Measurements from ENCODE around the gene PRR18. TPM values are rescaled to one million over a fixed set of nuclear protein-coding genes. Genes with fewer than 3 reads are reported as not detected.

Gene PRR18
- total and polyA plus RNA-seq, 2 of the 13 experiments (the other 11 are each of a cell fraction or from before 2014, with no cell fraction given), result 0.04 TPM

DNA sequence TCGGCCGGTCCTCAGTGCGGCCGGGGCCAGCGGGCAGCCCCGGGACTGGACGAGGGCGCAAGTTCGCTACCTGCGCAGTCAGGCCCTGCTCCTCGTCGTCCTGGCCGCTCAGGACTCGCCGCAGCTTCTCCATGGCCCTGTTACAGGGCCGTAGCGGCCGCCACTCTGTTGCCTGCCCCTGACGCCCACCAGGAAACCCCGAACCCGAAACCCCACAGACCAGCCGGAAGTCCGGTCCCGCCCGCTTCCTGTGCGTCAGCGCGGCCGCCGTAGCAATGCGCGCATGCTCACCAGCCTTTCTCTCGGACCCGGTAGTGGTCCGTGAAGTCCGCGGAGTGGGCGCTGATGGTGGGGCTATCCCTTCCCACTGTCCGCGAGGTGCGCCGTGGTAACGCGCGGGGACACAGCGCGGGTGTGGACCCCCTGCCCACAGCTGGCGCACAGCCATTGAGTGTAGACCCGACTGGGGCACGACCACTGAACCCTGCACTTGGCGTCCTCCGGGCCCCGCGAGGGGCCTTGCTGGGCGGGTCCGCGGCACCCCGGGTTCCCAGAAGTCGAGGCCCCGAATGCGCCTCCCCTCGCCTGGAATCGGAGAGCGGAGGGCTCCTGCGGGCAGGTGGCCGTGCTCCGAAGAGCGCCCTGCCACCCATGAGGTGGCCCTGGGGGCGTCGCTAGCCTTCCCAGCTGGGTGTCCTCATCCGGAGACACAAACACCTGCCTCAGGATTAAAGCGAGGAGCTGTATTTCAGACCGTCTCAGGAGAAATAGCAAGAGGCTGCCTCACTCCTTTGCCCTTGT lies 34.4 kb upstream of the PRR18 start, which contains the start of gene SFT2D1 (continued):
- TF ChIP-seq ZNF329 (CRISPR knock-in tag; IDR thresholded peaks at IDR 0.05; ENCODE audit: low read depth) (peak; percentile 53; the same call in 1 of the 2 replicates), ZNF670 (CRISPR knock-in tag; IDR thresholded peaks at IDR 0.05; ENCODE audit: borderline replicate concordance) (peak; percentile 95; the same call in 1 of the 2 replicates), RORA (CRISPR knock-in tag; IDR thresholded peaks at IDR 0.05) (peak; percentile 51; the same call in 1 of the 2 replicates), FIP1L1 (IDR thresholded peaks at IDR 0.05; ENCODE audit: borderline replicate concordance, insufficient read depth, low read depth, low read length) (no peak), MAFK (conservative IDR thresholded peaks at IDR 0.05 in 1 of 2, IDR thresholded peaks at IDR 0.05 in 1 of 2; ENCODE audit: low read length in 2 of 2) (no peak), HDAC2 (CRISPR knock-in tag; IDR thresholded peaks at IDR 0.05) (peak; percentile 92), SP1 (IDR thresholded peaks at IDR 0.05) (no peak), SP1 (CRISPR knock-in tag; IDR thresholded peaks at IDR 0.05) (peak; percentile 60), DNMT1 (CRISPR knock-in tag; IDR thresholded peaks at IDR 0.05) (peak; percentile 91; the same call in 1 of the 2 replicates), CAMTA2 (CRISPR knock-in tag; IDR thresholded peaks at IDR 0.05; ENCODE audit: borderline replicate concordance) (peak; percentile 97), ZNF20 (CRISPR knock-in tag; IDR thresholded peaks at IDR 0.05) (peak; percentile 87; the same call in 1 of the 2 replicates), PAWR (CRISPR knock-in tag; IDR thresholded peaks at IDR 0.05; ENCODE audit: borderline replicate concordance) (no peak), ZNF276 (CRISPR knock-in tag; IDR thresholded peaks at IDR 0.05; ENCODE audit: low read depth) (peak; percentile 58; the same call in 1 of the 2 replicates), AKNA (CRISPR knock-in tag; IDR thresholded peaks at IDR 0.05; ENCODE audit: borderline replicate concordance) (no peak), ZNF816 (CRISPR knock-in tag; IDR thresholded peaks at IDR 0.05; ENCODE audit: borderline replicate concordance) (peak; percentile 92), FUBP1 (CRISPR knock-in tag; IDR thresholded peaks at IDR 0.05; ENCODE audit: borderline replicate concordance) (no peak; the same call in 1 of the 2 replicates), ELF3 (CRISPR knock-in tag; IDR thresholded peaks at IDR 0.05) (peak; percentile 93), ZSCAN25 (CRISPR knock-in tag; IDR thresholded peaks at IDR 0.05) (no peak), CBX1 (IDR thresholded peaks at IDR 0.05; ENCODE audit: low read depth) (peak; percentile 67)
- TF ChIP-seq, protein P1, sequence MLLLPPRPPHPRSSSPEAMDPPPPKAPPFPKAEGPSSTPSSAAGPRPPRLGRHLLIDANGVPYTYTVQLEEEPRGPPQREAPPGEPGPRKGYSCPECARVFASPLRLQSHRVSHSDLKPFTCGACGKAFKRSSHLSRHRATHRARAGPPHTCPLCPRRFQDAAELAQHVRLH (CRISPR knock-in tag; IDR thresholded peaks at IDR 0.05; ENCODE audit: borderline replicate concordance, low read depth), result peak; percentile 65; the same call in 1 of the 2 replicates

Data from HepG2 (cell line).